NT2/D1 (cell line): ENCODE measurements around the gene POU2AF1.
"Not testable (repeated sequence)": the region's sequence is repeated elsewhere in the genome, so short reads cannot be mapped to it uniquely, and the experiment has no call there.

Experiments used
- DNase-seq: peaks from one replicate; pipeline ENCODE4 v3.0.0-alpha.2; 2011; ENCODE audit warnings: low read depth, low spot score
- H3K27me3 ChIP-seq: 2 replicates; pipeline ENCODE4 v1.6.0; 2011; ENCODE audit warnings: mild to moderate bottlenecking; ENCODE audit not compliant: insufficient read length, insufficient read depth
- H3K36me3 ChIP-seq: 2 replicates; pipeline ENCODE4 v1.6.1; 2011; ENCODE audit warnings: mild to moderate bottlenecking, low read length, mixed read lengths; ENCODE audit not compliant: insufficient read depth, insufficient read length
- H3K4me1 ChIP-seq: 2 replicates; pipeline ENCODE4 v1.5.1; 2011; ENCODE audit not compliant: insufficient read depth, insufficient read length
- H3K4me3 ChIP-seq: 2 replicates; pipeline ENCODE4 v1.5.1; 2011; ENCODE audit warnings: low read depth; ENCODE audit not compliant: insufficient read length
- H3K9ac ChIP-seq: 2 replicates; pipeline ENCODE4 v1.6.0; 2011; ENCODE audit warnings: low read depth; ENCODE audit not compliant: insufficient read length
- H3K9me3 ChIP-seq: 2 replicates; pipeline ENCODE4 v1.5.1; 2011; ENCODE audit warnings: mild to moderate bottlenecking, low read length; ENCODE audit not compliant: insufficient read depth
- SUZ12 ChIP-seq: IDR thresholded peaks from 2 replicates; pipeline ENCODE4 v1.6.1; 2011; ENCODE audit not compliant: insufficient read length, insufficient read depth; ENCODE audit errors: extremely low read depth
- YY1 ChIP-seq: IDR thresholded peaks from 2 replicates; pipeline ENCODE4 v1.6.1; 2011; ENCODE audit not compliant: insufficient read length, insufficient read depth
- ZNF274 ChIP-seq: IDR thresholded peaks from 2 replicates; pipeline ENCODE4 v1.6.1; 2011; ENCODE audit warnings: mild to moderate bottlenecking, low read depth, low read length

The POU2AF1 gene

DNA sequence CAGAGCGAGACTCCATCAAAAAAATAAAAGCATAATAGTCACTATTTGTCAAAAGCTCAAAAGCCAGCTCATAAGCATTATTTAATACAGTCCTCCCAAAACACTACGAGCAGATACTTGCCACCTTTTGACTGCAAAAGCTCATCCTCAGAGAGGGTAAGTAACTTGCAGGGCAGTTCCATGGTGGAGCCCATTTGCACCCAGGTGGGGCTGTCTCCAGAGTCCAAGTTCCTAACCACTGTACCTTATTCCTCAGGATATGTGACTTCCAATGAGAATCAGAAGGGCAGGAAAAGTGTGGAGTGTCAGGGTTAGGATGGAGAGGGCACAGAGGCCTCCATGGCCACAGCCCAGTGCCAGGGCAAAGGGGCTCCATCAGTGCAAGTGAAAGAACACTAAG, 28.6 kb upstream of the POU2AF1 start:
- H3K4me1 ChIP-seq, result no peaks in the 10 kb centered on the region
- H3K4me3 ChIP-seq, result no peak overlapping the region
- H3K27me3 ChIP-seq, result no peaks in the 10 kb centered on the region
- no peak for DNase-seq
- no peaks in the 10 kb centered on the region for H3K36me3 ChIP-seq
- no peak overlapping the region for H3K9ac ChIP-seq
- TF ChIP-seq ZNF274 (no peak), SUZ12 (no peak), YY1 (no peak)
- no peaks in the 10 kb centered on the region for H3K9me3 ChIP-seq

DNA sequence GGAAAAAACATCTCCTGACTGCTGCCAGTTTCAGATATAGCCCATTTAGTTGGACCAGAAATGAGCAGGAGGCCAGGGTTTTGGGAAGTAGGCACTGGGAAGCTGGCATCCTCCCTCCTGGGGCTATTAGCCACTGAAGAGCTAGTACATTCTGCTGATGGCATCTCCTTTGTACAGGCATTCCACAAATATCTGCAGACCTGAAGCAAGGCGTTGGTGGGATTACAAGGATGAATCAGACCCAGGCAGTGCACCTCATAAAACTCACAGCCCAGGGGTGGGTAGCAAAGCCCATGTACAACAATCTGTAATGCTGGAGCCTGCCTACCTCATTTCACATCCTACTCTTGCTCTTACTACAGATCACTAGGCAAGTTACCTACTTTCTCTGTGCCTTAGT, 27.5 kb upstream of the POU2AF1 start:
- H3K27me3 ChIP-seq, result no peaks in the 10 kb centered on the region
- H3K9me3 ChIP-seq, result no peaks in the 10 kb centered on the region
- no peak for DNase-seq
- no peaks in the 10 kb centered on the region for H3K4me1 ChIP-seq
- H3K36me3 ChIP-seq, result no peaks in the 10 kb centered on the region
- H3K4me3 ChIP-seq, result no peak overlapping the region
- TF ChIP-seq YY1 (no peak), SUZ12 (no peak), ZNF274 (no peak)
- no peak overlapping the region for H3K9ac ChIP-seq

GRCh38 chr11:111406091-111406490, 27.0 kb upstream of the POU2AF1 start:
- Histone ChIP-seq H3K4me1 (no peaks in the 10 kb centered on the region), H3K4me3 (no peak overlapping the region), H3K9me3 (no peaks in the 10 kb centered on the region), H3K27me3 (no peaks in the 10 kb centered on the region), H3K36me3 (no peaks in the 10 kb centered on the region), H3K9ac (no peak overlapping the region)
- no peak for TF ChIP-seq SUZ12
- TF ChIP-seq YY1, result no peak
- no peak for TF ChIP-seq ZNF274
- no peak for DNase-seq

- H3K9ac ChIP-seq, result no peak overlapping the region
- H3K9me3 ChIP-seq, result no peaks in the 10 kb centered on the region
- no peak for TF ChIP-seq ZNF274
- no peak for TF ChIP-seq SUZ12
- TF ChIP-seq YY1, result no peak
- H3K27me3 ChIP-seq, result no peaks in the 10 kb centered on the region
- no peaks in the 10 kb centered on the region for H3K4me1 ChIP-seq
- H3K4me3 ChIP-seq, result no peak overlapping the region
- DNase-seq, result no peak
- no peaks in the 10 kb centered on the region for H3K36me3 ChIP-seq
Observed at GRCh38 chr11:111405551-111405950, 26.5 kb upstream of the POU2AF1 start.

DNA sequence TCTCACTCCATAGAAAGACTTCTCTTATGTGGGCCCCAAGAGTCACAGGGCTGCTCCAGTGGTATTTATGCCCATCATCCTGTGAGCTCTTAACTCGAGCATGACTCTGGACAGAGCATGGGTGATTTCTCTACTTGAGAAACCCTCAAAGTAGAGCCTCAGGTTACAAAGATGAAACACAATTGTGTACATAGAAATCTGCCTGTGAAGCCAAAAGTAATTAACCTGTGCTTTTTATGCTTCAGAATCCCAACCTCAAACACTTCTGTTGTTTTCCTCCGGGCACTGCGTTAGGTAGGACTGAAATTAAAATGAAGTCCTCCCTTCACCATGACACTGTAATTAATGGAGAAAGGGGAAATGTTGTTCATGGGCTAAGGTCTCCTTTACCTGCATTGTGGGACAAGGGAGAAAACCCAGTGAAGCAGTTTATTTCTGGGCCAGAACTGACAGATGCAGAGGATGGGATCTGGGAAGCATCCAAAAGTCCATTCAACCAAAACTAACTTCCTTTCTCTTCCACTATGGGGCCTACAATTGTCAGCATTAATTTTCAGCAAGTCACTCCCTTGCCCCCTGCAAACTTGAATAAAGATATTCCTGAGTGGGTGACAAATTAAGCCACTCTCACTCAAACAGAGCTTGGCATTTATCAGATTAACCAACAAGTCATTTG, 24.1 kb upstream of the POU2AF1 start:
- Histone ChIP-seq H3K9ac (no peak overlapping the region), H3K27me3 (no peaks in the 10 kb centered on the region), H3K4me3 (no peak overlapping the region), H3K9me3 (no peaks in the 10 kb centered on the region), H3K4me1 (no peaks in the 10 kb centered on the region), H3K36me3 (no peaks in the 10 kb centered on the region)
- DNase-seq, result no peak
- TF ChIP-seq YY1, result no peak
- no peak for TF ChIP-seq SUZ12
- TF ChIP-seq ZNF274, result no peak

DNA sequence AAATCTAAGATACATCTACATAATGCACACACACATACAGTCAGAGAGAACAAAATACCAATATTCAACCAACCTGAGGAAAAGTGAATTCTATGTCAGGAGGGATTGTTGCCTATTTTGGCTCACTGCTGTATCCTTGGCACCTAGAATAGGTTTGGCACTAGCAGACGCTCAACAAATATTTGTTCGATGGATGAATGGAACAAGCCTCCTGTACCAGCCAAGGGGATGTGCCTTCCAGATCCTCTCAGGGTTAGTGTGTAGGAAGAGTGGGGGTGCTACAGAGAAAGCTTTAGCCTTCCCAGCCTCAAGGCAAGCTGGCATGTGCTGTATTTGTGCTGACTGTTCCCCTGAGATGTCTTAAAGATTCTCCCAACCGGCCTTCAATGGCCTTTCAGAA, 23.3 kb upstream of the POU2AF1 start:
- DNase-seq, result no peak
- Histone ChIP-seq H3K36me3 (no peaks in the 10 kb centered on the region), H3K27me3 (no peaks in the 10 kb centered on the region), H3K4me3 (no peak overlapping the region), H3K9ac (no peak overlapping the region), H3K4me1 (no peaks in the 10 kb centered on the region), H3K9me3 (no peaks in the 10 kb centered on the region)
- TF ChIP-seq SUZ12 (no peak), YY1 (no peak), ZNF274 (no peak)

- not testable (repeated sequence) for H3K36me3 ChIP-seq, H3K27me3 ChIP-seq, H3K9ac ChIP-seq, H3K9me3 ChIP-seq, H3K4me3 ChIP-seq, H3K4me1 ChIP-seq, DNase-seq
Observed at GRCh38 chr11:111401957-111402356, 22.9 kb upstream of the POU2AF1 start.
